Stimulated activated CD8-positive, alpha-beta memory T cell treated with anti-CD3 and anti-CD28 coated beads, Interleukin-4, amount 100 ng/mL, for 24 hours (primary cell): ENCODE measurements around the gene DGKA.
"Not testable (repeated sequence)": the region's sequence is repeated elsewhere in the genome, so short reads cannot be mapped to it uniquely, and the experiment has no call there.

Experiments used
- DNase-seq: peaks from one replicate; pipeline ENCODE4 v3.0.0-alpha.2; 2020; ENCODE audit warnings: low read depth

Gene DGKA

DNA sequence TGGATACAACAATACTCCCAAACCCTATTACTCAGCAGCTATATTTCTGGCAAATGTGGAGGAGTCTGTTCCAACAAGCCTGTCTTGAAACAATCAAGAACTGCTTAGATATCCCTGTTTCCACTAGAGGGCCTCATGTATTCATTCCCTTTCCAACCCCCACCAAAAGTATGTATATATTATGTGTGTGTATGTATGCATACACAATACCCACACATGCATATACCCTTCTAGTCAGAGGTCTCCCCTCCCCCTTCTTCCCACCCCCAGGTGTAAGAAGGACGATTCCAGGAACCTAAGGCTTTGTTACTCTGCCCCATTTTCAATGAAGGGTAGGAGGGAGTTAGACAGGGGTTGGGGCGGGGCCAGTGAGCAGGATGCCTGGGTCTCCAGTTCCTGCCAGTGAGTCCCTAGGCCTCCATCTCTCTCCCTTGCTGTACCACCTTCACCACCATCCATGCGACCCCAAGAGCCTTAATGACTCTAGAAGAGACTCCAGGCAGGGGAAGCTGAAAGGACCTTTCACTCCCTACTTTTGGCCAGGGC lies at the start of gene DGKA:
DGKA (plus strand) TSS at position 392 of the 546 bp plus-strand sequence. CDS start 5,342 bp downstream, outside the sequence.
- DNase-seq, result peak; percentile 70

DNA sequence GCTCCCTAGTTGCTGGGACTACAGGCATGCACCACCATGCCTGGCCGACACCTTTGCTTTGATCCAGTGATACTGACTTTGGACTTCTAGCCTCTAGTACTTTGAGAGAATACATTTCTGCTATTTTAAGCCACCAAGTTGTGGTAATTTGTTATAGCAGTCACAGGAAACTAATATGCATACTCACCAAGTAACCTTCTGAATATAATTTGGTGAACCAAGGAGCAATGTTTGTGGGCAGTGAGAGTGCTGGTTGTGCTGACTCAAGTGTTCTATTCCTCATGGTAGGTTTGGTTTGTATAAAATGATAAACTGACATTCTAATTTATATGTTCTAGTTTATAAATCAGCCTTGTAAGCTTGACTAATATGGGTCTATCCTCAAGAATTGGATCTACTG lies 45.8 kb upstream of the DGKA start:
- DNase-seq, result no peak

DNA sequence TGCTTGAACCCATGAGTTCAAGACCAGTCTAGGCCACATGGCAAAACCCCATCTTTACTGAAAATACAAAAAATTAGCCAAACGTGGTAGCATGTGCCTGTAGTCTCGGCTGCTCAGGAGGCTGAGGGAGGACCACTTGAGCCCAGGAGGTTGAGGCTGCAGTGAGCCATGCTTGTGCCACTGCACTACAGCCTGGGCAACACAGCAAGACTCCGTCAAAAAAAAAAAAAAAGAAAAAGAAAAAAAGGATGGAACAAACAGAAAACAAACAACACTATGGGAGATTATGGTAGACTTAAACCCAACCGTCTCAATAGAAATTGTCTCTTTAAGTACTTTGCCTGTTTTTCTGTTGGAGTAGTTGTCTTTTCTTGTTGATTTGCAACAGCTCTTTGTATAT lies 39.7 kb upstream of the DGKA start:
- DNase-seq, result no peak

DNA sequence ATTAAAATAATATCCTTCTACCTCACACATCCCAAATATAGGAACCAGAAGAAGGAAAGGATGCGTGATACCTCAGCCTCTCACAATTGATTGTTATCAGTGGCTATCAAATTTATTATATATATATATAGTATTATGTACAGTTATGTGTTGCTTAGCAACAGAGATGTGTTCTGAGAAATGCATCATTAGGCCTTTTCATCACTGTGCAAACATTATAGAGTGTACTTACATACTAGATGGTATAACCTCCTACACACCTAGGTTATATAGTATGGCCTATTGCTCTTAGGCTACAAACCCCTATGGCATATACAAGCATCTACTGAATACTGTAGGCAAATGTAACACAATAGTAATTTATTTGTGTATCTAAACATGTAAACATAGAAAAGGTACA lies 37.2 kb upstream of the DGKA start:
- no peak for DNase-seq

- peak; percentile 18 for DNase-seq
These were observed 31.9 kb upstream of the DGKA start for GRCh38 chr12:55899082-55899481.

DNA sequence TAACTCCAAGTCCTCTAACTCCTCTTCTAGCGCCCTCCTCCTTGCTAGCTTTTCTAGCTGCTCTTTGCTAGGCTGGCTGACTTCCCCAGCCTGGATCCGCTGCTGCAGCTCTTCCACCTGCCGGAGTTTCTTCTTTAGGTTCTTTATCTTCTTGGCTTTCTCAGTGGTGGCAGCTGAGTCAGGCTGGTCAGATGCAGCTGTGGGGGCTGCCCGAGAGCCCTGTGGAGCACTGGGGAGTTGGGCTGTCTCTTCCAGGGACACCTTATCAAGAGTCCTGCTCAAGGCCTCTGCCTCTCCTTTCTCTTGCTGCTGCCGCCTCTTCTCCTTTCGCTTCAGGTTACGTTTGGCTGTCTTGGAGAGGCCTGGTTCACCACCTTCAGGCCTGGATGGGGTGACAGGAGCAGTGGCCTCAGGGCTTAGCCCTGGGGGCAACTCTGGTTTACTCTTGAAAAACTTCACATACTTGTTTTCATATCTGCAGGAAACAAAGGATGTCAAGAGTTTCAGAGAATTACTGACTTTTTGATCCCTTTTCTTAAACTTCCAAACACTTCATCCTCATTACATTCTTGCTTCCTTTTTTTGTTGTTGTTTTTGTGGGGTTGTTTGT lies 29.0 kb upstream of the DGKA start:
- DNase-seq, result no peak

DNA sequence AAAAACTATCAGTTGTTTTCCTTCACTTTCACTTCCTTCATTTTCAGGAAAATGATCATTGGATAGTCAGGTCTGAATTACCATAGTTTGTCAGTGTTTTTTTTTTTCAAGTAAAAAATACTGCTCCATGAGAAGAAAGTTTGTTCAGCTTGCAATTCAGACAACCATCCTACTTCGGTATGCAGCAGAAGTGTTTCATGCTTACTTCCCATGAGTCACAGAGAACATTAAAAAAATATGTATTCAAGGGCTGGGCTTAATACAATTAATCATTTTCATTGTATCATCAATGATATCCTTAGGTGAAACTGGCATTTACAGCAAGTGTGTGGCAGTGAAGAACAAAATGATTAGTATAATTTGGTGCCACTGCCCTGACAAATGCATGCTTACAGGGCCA lies 24.9 kb upstream of the DGKA start:
- no peak for DNase-seq

GRCh38 chr12:55908726-55909512 lies 22.0 kb upstream of the DGKA start:
- no peak for DNase-seq

DNA sequence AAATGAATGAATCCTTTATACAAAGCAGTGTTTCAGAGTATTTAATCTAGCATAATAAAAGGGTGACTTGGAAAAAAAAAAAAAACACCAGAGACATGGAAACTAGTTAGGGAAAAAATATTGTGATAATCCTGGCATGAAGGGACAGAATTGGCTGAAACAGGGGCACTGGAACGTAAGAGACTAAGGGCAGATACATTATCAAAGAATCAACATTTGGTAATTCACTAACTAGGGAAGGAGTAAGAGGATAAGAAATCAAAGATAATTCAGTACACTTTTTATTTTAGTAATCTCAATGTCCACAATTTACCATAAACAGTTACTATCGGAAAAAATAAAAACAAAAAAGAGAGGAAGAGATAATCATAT lies 21.5 kb upstream of the DGKA start:
- DNase-seq, result no peak

- DNase-seq, result no peak
These were observed 18.1 kb upstream of the DGKA start for GRCh38 chr12:55912908-55913307.

DNA sequence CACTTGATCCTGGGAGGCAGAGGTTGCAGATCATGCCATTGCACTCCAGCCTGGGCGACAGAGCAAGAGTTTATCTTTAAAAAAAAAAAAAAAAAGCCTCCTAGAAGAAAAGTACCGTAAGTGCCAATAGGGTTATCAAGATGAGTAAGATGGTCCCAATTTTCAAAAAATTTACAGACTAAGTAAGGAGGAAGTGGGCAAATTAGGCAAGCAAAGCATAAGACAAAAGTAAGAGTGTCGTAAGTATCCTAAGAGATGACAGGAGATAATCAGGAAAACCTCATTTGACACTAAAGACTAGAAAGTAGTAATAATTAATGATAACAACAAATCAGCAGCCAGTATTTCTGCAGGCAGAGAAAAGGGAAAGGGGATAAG lies 15.5 kb upstream of the DGKA start:
- DNase-seq, result no peak

DNA sequence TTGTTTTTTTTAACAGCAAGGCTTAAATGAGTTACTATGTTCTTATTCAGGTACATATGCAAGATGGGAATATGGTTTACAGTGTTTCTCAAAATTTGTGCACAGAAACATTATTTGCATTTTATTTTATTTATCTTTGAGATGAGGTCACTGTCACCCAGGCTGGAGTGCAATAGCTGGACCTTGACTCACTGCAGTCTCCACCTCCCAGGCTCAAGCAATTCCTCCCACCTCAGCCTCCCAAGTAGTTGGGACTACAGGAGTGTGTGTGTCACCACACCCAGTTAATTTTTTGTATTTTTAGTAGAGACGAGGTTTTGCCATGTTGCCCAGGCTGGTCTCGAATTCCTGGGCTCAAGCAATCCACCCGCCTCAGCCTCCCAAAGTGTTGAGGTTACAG lies 11.9 kb upstream of the DGKA start:
- not testable (repeated sequence) for DNase-seq

DNA sequence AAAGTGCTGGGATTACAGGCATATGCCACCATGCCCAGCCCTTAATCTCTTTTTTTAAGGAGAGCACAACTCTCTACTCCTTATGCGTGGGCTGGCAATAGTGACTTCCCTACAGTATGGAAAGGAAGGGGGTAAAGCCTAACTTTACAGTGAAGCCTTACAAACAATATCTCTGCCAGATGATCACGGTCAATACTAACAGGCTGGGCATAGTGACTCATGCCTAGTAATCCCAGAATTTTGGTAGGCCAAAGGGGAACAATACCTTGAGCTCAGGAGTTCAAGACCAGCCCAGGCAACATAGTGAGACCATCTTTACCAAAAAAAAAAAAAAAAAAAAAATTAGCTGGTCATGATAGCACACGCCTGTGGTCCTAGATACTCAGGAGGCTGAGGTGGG lies 8.8 kb upstream of the DGKA start:
- no peak for DNase-seq

DNA sequence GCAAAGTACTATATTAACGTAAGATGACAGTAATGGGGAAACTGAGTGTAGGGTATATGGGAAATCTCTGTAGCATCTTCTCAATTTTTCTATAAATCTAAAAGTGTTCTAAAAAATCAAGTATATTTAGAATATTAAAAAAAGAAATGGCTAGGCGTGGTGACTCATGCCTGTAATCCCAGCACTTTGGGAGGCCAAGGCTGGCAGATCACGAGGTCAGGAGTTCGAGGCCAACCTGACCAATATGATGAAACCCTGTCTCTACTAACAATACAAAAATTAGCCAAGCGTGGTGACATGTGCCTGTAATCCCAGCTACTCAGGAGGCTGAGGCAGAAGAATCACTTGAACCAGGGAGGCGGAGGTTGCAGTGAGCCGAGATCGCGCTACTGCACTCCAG lies 7.3 kb upstream of the DGKA start:
- not testable (repeated sequence) for DNase-seq

- DNase-seq, result no peak
These were observed 5.6 kb upstream of the DGKA start for GRCh38 chr12:55925371-55925770.

DNA sequence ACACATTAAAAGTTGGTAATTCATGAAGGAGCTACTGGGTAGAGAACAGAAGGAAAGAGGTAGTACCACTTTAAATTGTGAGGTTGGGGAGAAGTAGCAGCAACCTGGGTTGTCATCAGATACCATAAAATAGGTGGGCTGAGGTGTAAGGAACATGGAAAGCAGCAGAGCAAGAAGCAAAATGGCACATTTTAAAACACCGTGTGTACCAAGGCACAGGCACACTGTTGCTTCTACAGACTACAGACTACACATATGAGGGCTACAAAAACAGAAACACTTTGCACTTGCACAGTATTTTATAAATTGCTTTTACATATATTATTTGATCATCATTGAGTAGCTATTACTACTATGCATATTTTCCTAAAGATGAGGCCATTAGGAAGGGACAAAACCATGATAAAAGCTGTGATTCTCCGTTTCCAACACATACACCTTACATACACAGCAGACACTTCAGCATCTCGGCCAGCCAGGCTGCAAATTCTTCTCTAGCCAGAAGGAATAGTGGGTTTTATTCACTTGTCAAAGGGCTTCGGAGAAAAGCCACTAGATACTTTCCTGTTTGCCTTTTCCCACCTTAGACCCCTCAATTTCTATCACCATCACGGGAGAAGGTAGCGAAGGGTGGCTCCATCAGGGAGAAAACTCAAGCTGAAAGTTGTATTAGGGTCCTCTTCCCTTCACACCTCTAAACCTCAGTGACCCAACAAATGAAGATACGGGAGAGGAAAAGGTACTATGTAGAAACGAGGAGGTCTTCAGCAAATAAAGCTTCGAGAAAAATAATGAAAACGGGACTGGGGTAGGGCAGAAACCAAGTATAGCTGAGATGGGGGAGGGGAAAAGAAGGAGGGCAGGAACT lies 4.9 kb upstream of the DGKA start:
- DNase-seq, result no peak

DNA sequence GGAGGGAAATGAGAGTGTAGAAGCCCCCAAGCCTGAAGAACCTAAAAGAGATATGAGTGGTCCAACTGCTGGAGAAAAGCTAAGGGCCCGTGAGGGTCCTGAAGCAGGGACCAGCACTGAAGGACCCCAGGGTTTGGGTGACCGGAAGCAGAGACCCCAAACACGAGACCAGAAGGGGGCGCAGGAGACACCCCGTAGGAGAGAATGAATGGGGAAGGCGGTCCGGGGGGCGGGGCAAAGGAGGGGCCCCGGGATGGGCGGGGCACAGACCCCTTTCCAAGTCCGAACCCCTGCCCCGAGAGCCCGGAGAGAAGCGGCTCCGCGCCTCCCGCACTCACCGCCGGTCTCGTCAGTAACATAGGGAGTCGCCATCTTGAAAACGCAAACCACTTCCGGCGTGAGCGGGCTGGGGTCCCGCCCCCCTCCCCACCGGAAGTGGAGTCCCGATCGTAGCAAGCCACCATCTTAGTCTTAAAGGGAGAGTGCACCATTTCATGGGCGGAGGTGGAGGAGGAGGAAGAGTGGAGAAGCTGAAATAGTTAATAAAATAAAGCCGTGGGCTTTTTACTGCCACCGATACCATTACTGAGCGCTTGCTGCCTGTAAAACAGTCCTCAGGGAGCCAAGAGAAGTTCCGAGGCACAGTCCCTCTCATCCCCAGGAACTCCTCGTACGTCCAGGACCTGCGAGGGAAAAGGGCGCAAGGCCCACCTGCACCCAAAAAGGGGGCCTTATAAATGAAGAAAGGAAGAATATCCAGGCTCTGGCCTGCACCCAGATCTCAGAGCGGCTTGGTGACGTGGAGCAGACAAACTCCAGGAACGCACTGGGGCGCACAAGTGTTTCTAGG lies 4.0 kb upstream of the DGKA start:
- DNase-seq, result peak; percentile 87

- peak; percentile 46 for DNase-seq
These were observed 3.1 kb upstream of the DGKA start, which contains the start of gene PYM1 for GRCh38 chr12:55927588-55928502. TSS of gene PYM1 (minus strand) at chr12:55927894. CDS start at chr12:55927761, 133 bp downstream.

- DNase-seq, result peak; percentile 70
These were observed 1.6 kb upstream of the DGKA start for GRCh38 chr12:55929306-55929791.

DNA sequence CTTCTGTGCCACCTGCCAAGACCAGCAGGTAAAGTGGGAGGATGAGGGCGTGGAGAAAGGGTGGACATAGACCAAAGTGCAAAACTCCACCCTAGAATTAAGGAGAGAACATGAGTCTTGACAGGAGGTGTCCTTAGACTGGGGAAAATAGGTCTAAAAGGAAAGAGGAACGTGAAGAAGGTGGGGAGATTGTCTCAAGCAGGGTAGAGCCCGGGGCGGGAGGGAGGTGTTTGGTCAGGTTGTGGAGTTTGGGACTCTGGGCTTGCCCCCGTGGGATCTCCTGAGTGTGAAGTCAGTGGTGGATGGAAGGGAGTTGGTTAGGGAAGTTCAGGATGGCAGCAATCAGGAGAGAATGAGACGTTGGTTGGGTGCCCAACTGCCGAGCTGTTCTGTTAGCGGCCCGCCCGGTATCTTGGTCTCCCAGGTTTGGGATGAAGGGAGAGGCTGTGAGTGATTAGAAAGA lies 386 bp downstream of the DGKA start:
- no peak for DNase-seq
